NCI-H146 treated with DMSO at 0.1 percent for 48 hours (cell line): Measurements from ENCODE around the gene LRMDA.

Experiments used
- DNase-seq: peaks from one replicate; lab custom pipeline; 2025; ENCODE audit not compliant: unreplicated experiment; lab: John Stamatoyannopoulos, UW

Gene LRMDA

DNA sequence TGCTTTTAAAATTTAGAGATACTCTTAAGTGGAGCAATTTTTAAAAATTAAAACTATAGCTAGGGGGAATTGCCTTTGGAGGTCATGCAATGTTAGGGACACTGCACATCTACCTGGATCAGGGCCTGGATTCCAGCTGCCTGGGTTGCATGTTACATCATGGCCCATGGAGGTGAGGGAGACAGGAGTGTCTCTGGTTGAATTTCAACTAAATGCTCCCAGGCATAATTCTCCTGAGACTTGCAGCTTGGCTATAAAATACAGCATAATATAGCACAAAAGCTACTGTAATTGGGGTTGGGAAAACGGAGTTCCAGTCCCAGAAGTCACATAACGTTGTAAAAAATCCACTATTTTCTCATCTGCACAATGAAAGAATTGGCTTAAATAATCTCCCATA lies 782.5 kb downstream of the LRMDA start:
- no peak for DNase-seq

DNA sequence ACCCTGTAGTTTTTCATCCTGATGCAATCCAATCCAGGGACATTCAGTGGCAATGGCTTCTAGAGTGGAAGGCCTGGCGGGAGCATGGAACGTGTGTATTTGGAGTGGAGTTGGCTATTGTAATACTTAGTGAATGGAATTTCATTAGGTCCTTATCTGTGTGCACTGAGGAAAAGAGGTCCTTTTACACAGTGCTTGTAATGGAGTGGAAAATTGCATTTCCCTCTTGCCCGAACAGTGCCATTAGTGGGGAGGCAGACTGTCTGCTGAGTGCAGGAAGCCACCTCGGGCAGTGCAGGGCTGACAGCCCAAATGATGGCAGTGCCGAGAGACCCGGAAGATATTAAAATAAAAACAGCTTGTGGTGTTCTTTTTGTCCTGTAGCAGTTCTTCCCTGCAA lies 786.6 kb downstream of the LRMDA start:
- DNase-seq, result no peak

- DNase-seq, result no peak
Observed at GRCh38 chr10:76229341-76229740, 797.9 kb downstream of the LRMDA start.

GRCh38 chr10:76230921-76231285 lies 799.5 kb downstream of the LRMDA start:
- DNase-seq, result no peak

DNA sequence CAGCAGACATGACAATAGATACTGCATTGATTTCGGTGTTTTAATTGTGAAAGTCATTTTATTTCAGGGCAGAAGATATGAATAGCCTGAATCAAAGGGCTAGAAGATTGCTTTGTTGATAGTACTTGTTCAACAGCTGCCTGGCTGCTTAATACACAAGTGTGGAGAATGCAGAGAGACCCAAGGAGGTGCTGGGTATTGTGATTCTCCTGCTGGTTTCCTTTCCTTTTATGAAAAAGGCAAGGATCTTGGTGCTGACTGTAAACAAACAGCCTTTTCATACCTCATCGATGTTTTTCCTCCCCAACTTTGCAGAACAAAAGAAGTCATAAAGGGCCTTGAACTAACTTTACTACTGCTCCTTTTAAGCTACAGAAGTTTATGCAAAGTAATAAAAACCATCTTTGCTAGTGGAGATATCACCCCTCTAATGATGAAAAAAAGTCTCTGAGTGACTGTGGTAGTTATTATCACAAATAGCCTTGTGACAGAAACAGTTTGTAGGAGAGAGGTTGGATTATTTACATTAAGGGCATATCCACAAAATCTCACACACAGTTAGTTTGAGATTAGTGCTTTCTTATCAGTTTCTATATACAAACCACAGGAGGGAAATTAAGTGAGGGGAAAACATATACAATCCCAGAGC lies 800.0 kb downstream of the LRMDA start:
- peak; percentile 68 for DNase-seq

GRCh38 chr10:76234499-76235226 lies 803.2 kb downstream of the LRMDA start:
- no peak for DNase-seq

GRCh38 chr10:76236356-76236755 lies 804.9 kb downstream of the LRMDA start:
- no peak for DNase-seq

GRCh38 chr10:76242956-76243355 lies 811.5 kb downstream of the LRMDA start:
- DNase-seq, result no peak

DNA sequence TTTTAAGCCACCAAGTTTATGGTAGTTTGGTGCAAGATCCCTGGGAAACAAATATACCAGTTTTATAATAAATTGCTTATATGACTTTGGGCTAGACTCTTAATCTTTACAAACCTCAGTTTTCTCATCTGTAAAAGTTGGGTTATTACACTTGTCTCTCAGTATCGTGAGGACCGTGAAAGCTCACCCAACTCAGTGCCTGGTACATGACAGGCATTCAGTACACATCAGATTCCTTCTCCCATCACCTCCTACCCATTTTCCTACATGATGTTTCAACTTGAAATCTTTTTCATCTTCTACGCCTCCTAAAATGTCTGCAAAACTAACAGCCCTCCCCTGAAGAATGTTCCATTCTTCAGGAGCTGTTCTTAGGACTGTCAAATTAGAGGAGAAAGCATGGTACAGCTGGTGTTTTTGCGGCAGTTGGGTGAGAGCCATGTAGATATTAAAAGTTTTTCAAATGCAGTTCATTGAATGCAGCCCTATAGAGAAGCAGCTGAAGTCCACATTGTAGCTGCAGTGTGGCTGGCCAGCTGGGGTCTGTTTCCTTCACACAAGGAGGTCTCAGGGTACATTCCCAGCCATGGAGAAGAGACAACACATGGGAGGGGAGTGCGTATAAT lies 812.8 kb downstream of the LRMDA start:
- DNase-seq, result no peak

- DNase-seq, result no peak
Observed at GRCh38 chr10:76245951-76246495, 814.6 kb downstream of the LRMDA start.

GRCh38 chr10:76248649-76249200 lies 817.3 kb downstream of the LRMDA start:
- no peak for DNase-seq

GRCh38 chr10:76251841-76252671 lies 820.6 kb downstream of the LRMDA start:
- no peak for DNase-seq

DNA sequence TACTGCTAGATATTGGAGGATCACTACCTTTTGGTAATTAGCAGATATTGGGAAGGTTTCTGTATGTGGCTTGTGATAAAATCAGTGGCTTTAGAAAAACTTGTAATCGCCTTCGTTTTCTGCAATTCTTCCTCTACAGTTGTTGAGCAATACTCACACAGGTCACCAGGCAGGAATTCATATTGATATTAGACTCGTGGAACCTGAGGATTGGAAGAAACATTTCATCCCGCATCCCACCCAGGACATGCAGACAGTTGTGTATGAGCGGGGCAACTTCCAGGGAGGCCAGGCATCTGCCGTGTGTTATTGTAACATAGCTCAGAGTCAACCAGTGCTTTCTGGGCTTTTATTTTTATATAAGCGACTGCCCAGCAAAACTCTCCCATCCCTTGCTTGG lies 821.3 kb downstream of the LRMDA start:
- DNase-seq, result no peak

- DNase-seq, result no peak
Observed at GRCh38 chr10:76255241-76255640, 823.8 kb downstream of the LRMDA start.

DNA sequence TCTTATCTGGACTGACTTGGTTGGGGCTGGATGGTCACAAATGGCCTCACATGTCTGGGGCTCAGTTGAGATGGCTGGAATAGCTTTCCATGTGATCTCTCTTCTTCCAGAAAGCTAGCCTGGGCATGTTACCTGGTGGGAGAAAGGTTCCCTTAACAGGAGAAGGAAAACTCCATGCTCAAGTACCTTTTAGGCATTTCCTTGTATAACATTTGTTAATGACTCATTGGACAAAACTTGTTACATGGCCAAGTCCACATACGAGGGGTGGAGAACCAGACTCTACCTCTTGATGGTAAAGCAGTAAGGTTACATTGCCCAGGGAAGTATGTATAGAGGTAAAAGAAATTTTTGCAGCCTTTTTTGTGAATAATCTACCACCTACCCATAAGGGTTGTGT lies 826.4 kb downstream of the LRMDA start:
- no peak for DNase-seq

- no peak for DNase-seq
Observed at GRCh38 chr10:76265441-76266113, 834.2 kb downstream of the LRMDA start.

DNA sequence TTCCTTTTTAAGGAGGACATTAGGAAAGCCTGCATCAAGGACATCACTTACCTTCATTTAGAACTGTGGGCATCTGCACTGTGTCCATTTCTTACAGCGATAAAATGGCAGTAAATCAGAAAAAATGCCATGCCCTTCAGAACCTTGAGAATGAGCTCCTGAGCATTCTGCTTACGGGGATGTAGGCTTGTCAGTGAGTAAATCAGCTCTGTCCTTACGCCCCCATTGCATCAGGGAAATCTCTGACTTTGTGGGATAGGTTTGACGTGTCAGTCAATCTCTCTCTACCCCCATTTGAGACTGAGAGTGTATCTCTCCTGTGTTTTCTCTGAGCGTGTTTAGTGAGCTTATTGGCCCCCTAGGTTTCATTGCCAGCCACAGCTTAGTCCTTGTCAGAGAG lies 837.1 kb downstream of the LRMDA start:
- DNase-seq, result no peak

GRCh38 chr10:76268954-76269353 lies 837.5 kb downstream of the LRMDA start:
- no peak for DNase-seq

GRCh38 chr10:76270464-76270863 lies 839.0 kb downstream of the LRMDA start:
- DNase-seq, result peak; percentile 48

GRCh38 chr10:76274933-76275332 lies 843.5 kb downstream of the LRMDA start:
- no peak for DNase-seq
